ENCODE results near the gene SEMA6D. TPM values are rescaled to one million over a fixed set of nuclear protein-coding genes. Genes with fewer than 3 reads are reported as not detected.

SEMA6D gene
- total RNA-seq, 1 donor from 2014 or later, result 8.0 TPM

- TF ChIP-seq CTCF (IDR thresholded peaks at IDR 0.05), result no peak
- no peaks in the 10 kb centered on the region for H3K36me3 ChIP-seq
These were observed 27.6 kb upstream of the SEMA6D start for GRCh38 chr15:47689660-47690059.

GRCh38 chr15:47691882-47692281 lies 25.4 kb upstream of the SEMA6D start:
- DNase-seq, result no peak
- no peak overlapping the region for H3K27ac ChIP-seq
- H3K27me3 ChIP-seq, result no peaks in the 10 kb centered on the region
- H3K4me1 ChIP-seq, result no peaks in the 10 kb centered on the region
- no peaks in the 10 kb centered on the region for H3K36me3 ChIP-seq
- H3K9me3 ChIP-seq, result no peaks in the 10 kb centered on the region
- intact Hi-C loops (cut with DNase I), result no loop called here
- no peak for TF ChIP-seq CTCF (IDR thresholded peaks at IDR 0.05)
- no peak for ATAC-seq
- H3K4me3 ChIP-seq, result no peak overlapping the region

More at GRCh38 chr15:47689660-47690059, 27.6 kb upstream of the SEMA6D start:
- H3K9me3 ChIP-seq, result no peaks in the 10 kb centered on the region
- ATAC-seq (no peak), DNase-seq (no peak)
- no peaks in the 10 kb centered on the region for H3K4me1 ChIP-seq
- H3K27me3 ChIP-seq, result no peaks in the 10 kb centered on the region
- no peak overlapping the region for H3K4me3 ChIP-seq
- intact Hi-C loops (cut with DNase I), result no loop called here
- no peak overlapping the region for H3K27ac ChIP-seq

DNA sequence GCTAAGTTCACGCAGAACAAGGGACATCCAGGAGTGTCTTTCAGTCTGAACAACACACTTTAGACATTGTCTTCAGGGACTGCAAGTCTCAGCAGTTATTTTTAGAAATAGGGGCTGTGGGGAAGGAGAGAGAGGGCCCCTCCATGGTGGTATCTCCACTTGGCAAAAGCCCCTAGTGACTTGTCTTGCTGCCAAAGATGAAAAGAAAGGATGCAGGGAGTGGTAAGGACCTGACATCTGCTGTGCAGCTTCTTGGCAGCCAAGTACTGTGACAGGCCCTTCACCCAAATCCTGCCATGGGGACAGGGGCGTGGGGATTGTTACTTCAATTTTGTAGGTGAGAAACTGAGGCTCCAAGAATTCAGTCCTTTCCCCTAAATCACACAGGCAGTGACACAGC lies 21.0 kb upstream of the SEMA6D start:
- ATAC-seq, result no peak
- Histone ChIP-seq H3K9me3 (no peaks in the 10 kb centered on the region), H3K4me3 (no peak overlapping the region), H3K27me3 (no peaks in the 10 kb centered on the region), H3K36me3 (no peaks in the 10 kb centered on the region), H3K27ac (no peak overlapping the region), H3K4me1 (no peaks in the 10 kb centered on the region)
- DNase-seq, result no peak
- no peak for TF ChIP-seq CTCF (IDR thresholded peaks at IDR 0.05)
- intact Hi-C loops (cut with DNase I), result no loop called here

- ATAC-seq (peak; percentile 20), DNase-seq (no peak)
- no peaks in the 10 kb centered on the region for H3K27me3 ChIP-seq
- H3K9me3 ChIP-seq, result no peaks in the 10 kb centered on the region
- TF ChIP-seq CTCF (IDR thresholded peaks at IDR 0.05), result no peak
- H3K27ac ChIP-seq, result no peak overlapping the region
- intact Hi-C loops (cut with DNase I), result no loop called here
- H3K36me3 ChIP-seq, result no peaks in the 10 kb centered on the region
- H3K4me3 ChIP-seq, result no peak overlapping the region
- H3K4me1 ChIP-seq, result no peaks in the 10 kb centered on the region
These were observed 11.9 kb upstream of the SEMA6D start for GRCh38 chr15:47705281-47705997.

DNA sequence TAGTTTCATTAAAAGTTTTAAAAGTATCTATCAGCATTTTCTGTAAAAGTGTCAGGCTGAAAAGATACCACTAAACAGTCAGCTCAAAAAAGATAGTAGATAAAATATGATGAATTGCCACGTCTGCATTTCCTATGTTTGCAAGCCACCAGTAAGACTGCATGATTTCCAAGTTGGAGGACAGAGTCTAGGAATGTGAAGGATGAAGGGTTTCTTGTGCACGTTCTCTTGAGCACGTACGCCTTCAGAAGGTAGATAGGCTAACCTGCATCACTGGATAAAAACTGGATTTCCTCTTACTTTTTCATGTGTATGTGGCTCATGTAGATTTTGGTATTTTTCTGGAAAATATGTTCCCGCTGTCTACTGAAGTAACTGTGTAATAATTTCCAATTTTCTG lies 9.9 kb upstream of the SEMA6D start:
- no peaks in the 10 kb centered on the region for H3K27me3 ChIP-seq
- DNase-seq (no peak), ATAC-seq (no peak)
- H3K9me3 ChIP-seq, result no peaks in the 10 kb centered on the region
- H3K4me3 ChIP-seq, result no peak overlapping the region
- intact Hi-C loops (cut with DNase I), result no loop called here
- no peaks in the 10 kb centered on the region for H3K4me1 ChIP-seq
- H3K36me3 ChIP-seq, result no peaks in the 10 kb centered on the region
- no peak for TF ChIP-seq CTCF (IDR thresholded peaks at IDR 0.05)
- H3K27ac ChIP-seq, result no peak overlapping the region

Measured in upper lobe of right lung (tissue), 1 donor.